GM12878 (cell line): Measurements from ENCODE around the gene CHRM1.

Source experiments
- EZH2 ChIP-seq: IDR thresholded peaks from 2 replicates; pipeline ENCODE4 v1.6.1; 2012; ENCODE audit warnings: low read depth, mild to moderate bottlenecking, control low read depth, inconsistent platforms, low read length, borderline replicate concordance; ENCODE audit not compliant: control insufficient read depth
- GABPA ChIP-seq: IDR thresholded peaks from 2 replicates; pipeline ENCODE4 v1.6.1; 2014; ENCODE audit warnings: antibody characterized with exemption, low read depth, mild to moderate bottlenecking, inconsistent platforms
- PKNOX1 ChIP-seq: fragments of 450-650 bp; IDR thresholded peaks from 2 replicates; pipeline ENCODE4 v1.6.1; 2016; ENCODE audit warnings: mild to moderate bottlenecking
- POLR2A ChIP-seq: IDR thresholded peaks from 2 replicates; pipeline ENCODE4 v1.6.1; 2011; ENCODE audit warnings: low read depth, mild to moderate bottlenecking, low read length
- TAF1 ChIP-seq: IDR thresholded peaks from 2 replicates; pipeline ENCODE4 v1.6.1; 2011; ENCODE audit warnings: mild to moderate bottlenecking, low read depth, low read length, borderline replicate concordance
- TARDBP ChIP-seq: IDR thresholded peaks from 2 replicates; pipeline ENCODE4 v1.6.1; 2016; ENCODE audit warnings: borderline replicate concordance
- TF ChIP-seq, protein P1 (sequence below): IDR thresholded peaks from 2 replicates; pipeline ENCODE4 v1.6.1; 2012; ENCODE audit warnings: low read depth, low read length, improper control_type of control experiment
- TF ChIP-seq, protein P2 (sequence below), 3 experiments: IDR thresholded peaks in 2 of 3; conservative IDR thresholded peaks in 1 of 3; 2 replicates each; pipeline ENCODE4 v1.5.1; 2011; ENCODE audit warnings: low read depth in 3 of 3, low read length in 3 of 3, mild to moderate bottlenecking in 3 of 3, control low read depth in 2 of 3, moderate library complexity in 2 of 3, inconsistent platforms in 1 of 3, mixed read lengths in 1 of 3; ENCODE audit not compliant: control insufficient read depth in 2 of 3, insufficient read depth in 1 of 3; ENCODE audit errors: extremely low read depth in 1 of 3

GRCh38 chr11:62902932-62903331, 18.2 kb downstream of the CHRM1 start:
- TF ChIP-seq, protein P1, sequence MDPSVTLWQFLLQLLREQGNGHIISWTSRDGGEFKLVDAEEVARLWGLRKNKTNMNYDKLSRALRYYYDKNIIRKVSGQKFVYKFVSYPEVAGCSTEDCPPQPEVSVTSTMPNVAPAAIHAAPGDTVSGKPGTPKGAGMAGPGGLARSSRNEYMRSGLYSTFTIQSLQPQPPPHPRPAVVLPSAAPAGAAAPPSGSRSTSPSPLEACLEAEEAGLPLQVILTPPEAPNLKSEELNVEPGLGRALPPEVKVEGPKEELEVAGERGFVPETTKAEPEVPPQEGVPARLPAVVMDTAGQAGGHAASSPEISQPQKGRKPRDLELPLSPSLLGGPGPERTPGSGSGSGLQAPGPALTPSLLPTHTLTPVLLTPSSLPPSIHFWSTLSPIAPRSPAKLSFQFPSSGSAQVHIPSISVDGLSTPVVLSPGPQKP, result no peak
- TF ChIP-seq TAF1 (no peak), PKNOX1 (no peak), POLR2A (no peak), GABPA (no peak), TARDBP (no peak), EZH2 (no peak)
- TF ChIP-seq, protein P2, sequence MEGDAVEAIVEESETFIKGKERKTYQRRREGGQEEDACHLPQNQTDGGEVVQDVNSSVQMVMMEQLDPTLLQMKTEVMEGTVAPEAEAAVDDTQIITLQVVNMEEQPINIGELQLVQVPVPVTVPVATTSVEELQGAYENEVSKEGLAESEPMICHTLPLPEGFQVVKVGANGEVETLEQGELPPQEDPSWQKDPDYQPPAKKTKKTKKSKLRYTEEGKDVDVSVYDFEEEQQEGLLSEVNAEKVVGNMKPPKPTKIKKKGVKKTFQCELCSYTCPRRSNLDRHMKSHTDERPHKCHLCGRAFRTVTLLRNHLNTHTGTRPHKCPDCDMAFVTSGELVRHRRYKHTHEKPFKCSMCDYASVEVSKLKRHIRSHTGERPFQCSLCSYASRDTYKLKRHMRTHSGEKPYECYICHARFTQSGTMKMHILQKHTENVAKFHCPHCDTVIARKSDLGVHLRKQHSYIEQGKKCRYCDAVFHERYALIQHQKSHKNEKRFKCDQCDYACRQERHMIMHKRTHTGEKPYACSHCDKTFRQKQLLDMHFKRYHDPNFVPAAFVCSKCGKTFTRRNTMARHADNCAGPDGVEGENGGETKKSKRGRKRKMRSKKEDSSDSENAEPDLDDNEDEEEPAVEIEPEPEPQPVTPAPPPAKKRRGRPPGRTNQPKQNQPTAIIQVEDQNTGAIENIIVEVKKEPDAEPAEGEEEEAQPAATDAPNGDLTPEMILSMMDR (IDR thresholded peaks at IDR 0.05 in 2 of 3, conservative IDR thresholded peaks at IDR 0.05 in 1 of 3; ENCODE audit: control insufficient read depth in 2 of 3, extremely low read depth in 1 of 3, insufficient read depth in 1 of 3, low read depth in 3 of 3, low read length in 3 of 3), result no peak
